ENCODE data around the gene HNRNPLL. TPM values are rescaled to one million over a fixed set of nuclear protein-coding genes. Genes with fewer than 3 reads are reported as not detected.
"Not testable (repeated sequence)": the region's sequence is repeated elsewhere in the genome, so short reads cannot be mapped to it uniquely, and the experiment has no call there.

Gene HNRNPLL
- total RNA-seq, 1 donor from 2014 or later = 10.6 TPM

- no peaks in the 10 kb centered on the region for H3K27me3 ChIP-seq
- DNase-seq (ENCODE audit: low spot score in 2 of 2) = peak in 1 of 2 donors; percentile 55
- no peak overlapping the region for H3K4me3 ChIP-seq
- no peaks in the 10 kb centered on the region for H3K4me1 ChIP-seq
- no peaks in the 10 kb centered on the region for H3K36me3 ChIP-seq
- TF ChIP-seq CTCF (IDR thresholded peaks at IDR 0.05) = no peak
- no peaks in the 10 kb centered on the region for H3K9me3 ChIP-seq
- intact Hi-C loops (cut with DNase I) = no loop called here
- H3K27ac ChIP-seq = no peak overlapping the region
These were observed 40.4 kb upstream of the HNRNPLL start for GRCh38 chr2:38643021-38643671.

GRCh38 chr2:38642373-38643017 is 39.8 kb upstream of the HNRNPLL start:
- intact Hi-C loops (cut with DNase I); H3K4me3 ChIP-seq; H3K36me3 ChIP-seq; H3K27me3 ChIP-seq; H3K4me1 ChIP-seq; H3K27ac ChIP-seq; H3K9me3 ChIP-seq: not testable (repeated sequence)
- DNase-seq (ENCODE audit: low spot score in 2 of 2) = peak in 1 of 2 donors; percentile 8

- peak in 1 of 2 donors; percentile 22 for DNase-seq (ENCODE audit: low spot score in 2 of 2)
- Histone ChIP-seq H3K9me3 (no peaks in the 10 kb centered on the region), H3K27ac (no peak overlapping the region), H3K4me3 (no peak overlapping the region), H3K36me3 (no peaks in the 10 kb centered on the region), H3K27me3 (no peaks in the 10 kb centered on the region), H3K4me1 (peaks cover 0 to 4% of the 10 kb centered on the region in 2 donors)
- intact Hi-C loops (cut with DNase I) = no loop called here
- TF ChIP-seq CTCF (IDR thresholded peaks at IDR 0.05) = no peak
These were observed 33.3 kb upstream of the HNRNPLL start for GRCh38 chr2:38636069-38636468.

GRCh38 chr2:38635139-38635538 is 32.4 kb upstream of the HNRNPLL start:
- Histone ChIP-seq H3K27ac (no peak overlapping the region), H3K36me3 (no peaks in the 10 kb centered on the region), H3K4me3 (no peak overlapping the region), H3K27me3 (no peaks in the 10 kb centered on the region), H3K4me1 (peaks cover 0 to 4% of the 10 kb centered on the region in 2 donors), H3K9me3 (no peaks in the 10 kb centered on the region)
- intact Hi-C loops (cut with DNase I) = no loop called here
- DNase-seq (ENCODE audit: low spot score in 2 of 2) = peak in 1 of 2 donors; percentile 9
- TF ChIP-seq CTCF (IDR thresholded peaks at IDR 0.05) = no peak

- no peak overlapping the region for H3K27ac ChIP-seq
- H3K36me3 ChIP-seq = no peaks in the 10 kb centered on the region
- intact Hi-C loops (cut with DNase I) = no loop called here
- peaks cover 0 to 4% of the 10 kb centered on the region in 2 donors for H3K4me1 ChIP-seq
- no peaks in the 10 kb centered on the region for H3K27me3 ChIP-seq
- no peak overlapping the region for H3K4me3 ChIP-seq
- TF ChIP-seq CTCF (IDR thresholded peaks at IDR 0.05) = no peak
- peaks cover 0 to 3% of the 10 kb centered on the region in 2 donors for H3K9me3 ChIP-seq
- DNase-seq (ENCODE audit: low spot score in 2 of 2) = no peak
These were observed 32.0 kb upstream of the HNRNPLL start for GRCh38 chr2:38634684-38635083.

- peaks cover 0 to 4% of the 10 kb centered on the region in 2 donors for H3K4me1 ChIP-seq
- TF ChIP-seq CTCF (IDR thresholded peaks at IDR 0.05) = no peak
- H3K27me3 ChIP-seq = no peaks in the 10 kb centered on the region
- peaks cover 0 to 7% of the 10 kb centered on the region in 2 donors for H3K9me3 ChIP-seq
- no peak for DNase-seq (ENCODE audit: low spot score in 2 of 2)
- no peak overlapping the region for H3K27ac ChIP-seq
- intact Hi-C loops (cut with DNase I) = no loop called here
- no peak overlapping the region for H3K4me3 ChIP-seq
- no peaks in the 10 kb centered on the region for H3K36me3 ChIP-seq
These were observed 31.2 kb upstream of the HNRNPLL start for GRCh38 chr2:38633895-38634294.
